NCI-H2227 treated with DMSO at 0.1 percent for 48 hours (cell line): ENCODE measurements around the gene WDR35.

Experiments
- DNase-seq: peaks from one replicate; lab custom pipeline; 2025; lab: John Stamatoyannopoulos, UW

WDR35 gene

GRCh38 chr2:20011276-20012031, 21.5 kb upstream of the WDR35 start:
- DNase-seq: no peak

GRCh38 chr2:20008703-20009102, 18.8 kb upstream of the WDR35 start:
- DNase-seq: no peak

DNA sequence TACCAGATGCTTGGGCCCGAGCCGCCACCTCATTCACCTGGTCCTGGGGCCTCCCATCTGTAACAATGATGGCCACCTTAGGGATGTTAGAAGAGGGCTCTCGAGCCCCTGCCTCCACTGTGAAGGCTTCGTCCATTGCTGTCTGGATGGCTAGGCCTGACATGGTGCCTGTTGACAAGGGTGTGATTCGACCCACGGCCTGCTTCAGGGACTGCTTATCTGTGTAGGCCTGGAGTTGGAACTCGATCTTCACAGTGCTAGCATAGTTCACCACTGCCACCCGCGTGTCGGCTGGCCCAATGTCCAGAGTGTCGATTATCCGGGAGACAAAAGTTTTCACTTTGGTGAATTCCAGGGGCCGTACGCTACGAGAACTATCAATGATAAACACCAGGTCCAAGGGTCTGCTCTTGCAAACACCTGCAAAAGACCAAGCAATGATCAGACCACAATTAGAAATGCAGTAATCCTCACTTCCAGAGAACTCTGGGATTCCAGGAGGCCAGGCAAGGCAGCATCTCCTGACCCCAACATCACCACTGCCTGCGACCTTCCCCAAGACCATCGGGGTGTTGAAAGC, 16.1 kb upstream of the WDR35 start:
- DNase-seq: no peak

DNA sequence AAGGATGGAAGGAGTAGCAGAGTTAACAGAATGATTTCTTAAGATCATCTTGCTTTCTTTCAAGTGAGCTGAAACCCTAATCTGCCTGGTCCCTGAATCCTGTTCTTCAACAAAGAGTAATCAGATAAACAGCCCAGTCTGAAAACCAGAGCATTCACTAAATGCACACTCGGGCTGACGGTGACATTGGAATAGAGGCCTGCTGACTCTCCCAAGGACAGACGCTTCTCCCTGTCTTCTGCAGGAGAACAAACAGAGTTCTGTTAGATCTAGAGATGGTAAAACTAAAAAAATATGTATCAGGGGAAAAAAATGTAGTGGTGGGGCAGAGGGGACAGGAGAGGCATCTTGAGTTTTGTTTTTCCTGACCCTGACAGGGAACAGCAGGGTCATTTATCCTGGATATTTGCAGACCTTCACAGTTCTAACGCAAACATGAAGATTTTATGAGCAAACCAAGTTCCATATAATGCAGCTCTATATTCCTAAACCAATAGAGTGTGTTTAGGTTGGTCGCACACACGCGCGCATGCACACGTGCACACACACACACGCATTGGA, 15.2 kb upstream of the WDR35 start:
- no peak for DNase-seq

DNA sequence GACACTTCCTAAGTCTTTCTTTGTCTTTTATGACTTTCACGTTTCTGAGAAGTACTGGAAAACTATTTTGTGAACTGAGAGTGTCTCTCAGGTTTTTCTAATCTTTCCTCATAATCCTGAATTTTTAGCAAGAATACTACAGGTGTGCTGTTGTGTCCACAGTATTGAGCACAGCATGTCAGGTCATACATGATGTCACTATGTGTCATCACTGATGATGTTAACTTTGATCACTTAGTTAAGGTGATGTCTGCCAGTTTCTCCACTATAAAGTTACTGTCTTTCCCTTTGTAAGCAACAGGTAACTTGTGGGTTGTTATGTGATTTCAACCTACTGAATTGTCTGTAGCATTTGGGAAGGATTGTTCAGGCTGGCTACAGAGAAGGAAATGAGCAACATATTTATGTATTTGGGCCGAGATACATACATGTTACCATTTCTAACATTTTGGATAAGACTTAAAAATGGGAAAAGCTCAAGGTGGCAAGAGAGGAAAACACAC, 11.5 kb upstream of the WDR35 start:
- DNase-seq: no peak

- no peak for DNase-seq
Observed at GRCh38 chr2:19993731-19994130, 3.8 kb upstream of the WDR35 start.

DNA sequence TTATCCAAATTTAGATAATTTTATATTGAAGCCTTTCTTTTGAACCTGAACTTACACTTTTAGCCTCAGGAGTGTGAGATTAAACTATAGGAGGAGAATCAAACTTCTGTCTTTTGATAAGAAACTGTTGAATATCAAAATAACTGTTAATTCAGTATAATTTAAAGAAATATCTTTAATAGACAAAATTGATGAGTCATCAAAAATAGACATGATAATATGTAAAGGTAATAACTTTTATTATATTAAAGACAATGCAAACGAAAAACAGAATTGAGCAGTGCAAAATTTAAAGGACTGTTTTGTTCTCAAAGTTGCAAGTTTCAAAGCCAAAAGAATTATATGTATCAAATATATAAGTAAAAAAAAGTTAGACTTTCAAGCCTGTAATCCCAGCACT, 2.0 kb upstream of the WDR35 start:
- no peak for DNase-seq

DNA sequence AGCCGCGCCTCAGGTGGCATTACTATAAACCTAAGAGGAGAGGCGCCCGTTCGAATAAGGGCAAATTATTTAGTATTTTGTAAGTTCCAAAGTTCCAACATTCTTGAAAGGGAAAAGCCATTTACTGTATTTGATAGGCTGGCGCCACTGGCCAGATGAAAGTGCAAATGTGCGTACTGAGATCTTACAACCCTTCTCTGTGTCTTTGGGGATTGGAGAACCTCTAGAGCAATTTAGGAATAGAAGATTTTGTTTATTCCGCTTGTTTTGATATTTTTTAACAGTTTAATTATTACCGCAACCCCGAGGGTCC, 467 bp upstream of the WDR35 start:
- no peak for DNase-seq

GRCh38 chr2:19989342-19989666, 601 bp downstream of the WDR35 start:
- no peak for DNase-seq

DNA sequence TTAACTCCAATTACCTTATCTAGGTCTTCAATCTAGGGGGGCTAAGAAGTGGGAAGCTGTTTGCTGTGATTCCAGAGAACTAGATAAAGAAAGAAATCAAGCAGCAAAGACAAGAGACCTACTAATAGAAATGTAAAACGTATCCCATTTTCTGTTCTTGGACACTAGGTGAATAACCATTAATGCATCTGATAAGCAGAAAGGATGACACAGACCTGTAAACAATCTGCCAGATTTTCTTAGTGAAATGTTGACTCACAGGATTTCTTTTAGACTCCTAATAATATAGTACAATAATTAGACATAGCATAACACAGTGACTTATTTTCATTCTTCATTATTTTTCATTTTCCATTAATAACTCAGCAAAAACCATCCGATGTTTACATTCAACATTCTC, 1.3 kb downstream of the WDR35 start:
- no peak for DNase-seq

- no peak for DNase-seq
Observed at GRCh38 chr2:19987936-19988335, 2.0 kb downstream of the WDR35 start.

- no peak for DNase-seq
Observed at GRCh38 chr2:19982268-19982667, 7.6 kb downstream of the WDR35 start.

- DNase-seq: no peak
Observed at GRCh38 chr2:19979932-19980331, 10.0 kb downstream of the WDR35 start.

DNA sequence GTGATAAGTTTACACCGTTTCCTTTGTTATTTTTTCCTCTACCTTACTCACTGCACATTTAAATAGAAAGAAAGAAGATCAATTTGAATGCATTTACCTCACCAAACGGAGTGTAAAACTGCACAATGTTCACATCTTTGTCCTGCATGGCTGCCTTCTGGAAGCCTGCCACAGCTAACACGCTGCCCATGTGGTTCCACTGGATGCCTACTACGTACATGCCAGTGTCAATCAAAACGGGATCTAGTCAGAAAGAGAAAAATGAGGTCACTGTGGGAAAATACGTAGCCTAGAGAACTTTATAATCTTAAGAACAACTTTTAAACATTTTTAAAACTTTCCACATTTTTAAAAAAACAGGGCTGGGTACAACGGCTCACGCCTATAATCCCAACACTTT, 16.4 kb downstream of the WDR35 start:
- DNase-seq: no peak

DNA sequence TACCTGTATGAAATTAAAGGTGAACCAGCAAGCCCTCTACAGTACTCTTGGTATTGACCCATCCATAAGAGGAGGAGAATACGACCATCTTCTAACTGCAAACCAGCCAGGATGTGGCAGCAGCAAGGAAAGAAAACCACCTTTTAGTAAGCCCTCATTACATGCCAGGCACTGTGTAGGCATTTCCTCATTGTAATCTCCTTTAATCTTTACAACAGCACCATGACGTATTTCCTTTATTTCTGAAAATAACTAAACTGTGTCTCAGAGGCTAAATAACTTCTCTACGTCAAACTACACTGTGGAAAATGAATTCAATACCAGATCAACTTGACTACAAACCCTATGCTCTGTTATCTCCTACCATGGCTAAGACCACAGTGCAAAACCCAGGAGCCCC, 18.2 kb downstream of the WDR35 start:
- DNase-seq: no peak

DNA sequence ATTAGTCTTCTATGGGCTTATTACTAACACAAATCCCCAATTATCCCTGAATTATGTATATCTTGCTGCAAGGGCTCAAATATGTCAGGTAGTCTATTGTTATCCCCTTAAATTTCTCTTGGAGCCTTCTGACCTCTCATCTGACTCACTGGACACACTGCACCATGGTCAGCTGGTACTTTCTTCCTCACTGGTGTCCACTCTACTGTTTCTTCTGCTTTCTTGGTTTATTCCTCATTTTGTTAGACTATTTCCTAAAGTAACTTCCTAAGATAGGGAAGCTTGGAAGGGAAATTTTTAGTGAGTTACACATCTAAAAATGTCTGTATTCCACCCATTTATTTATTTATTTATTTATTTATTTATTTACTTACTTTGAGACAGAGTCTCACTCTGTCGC, 26.5 kb downstream of the WDR35 start:
- DNase-seq: no peak

DNA sequence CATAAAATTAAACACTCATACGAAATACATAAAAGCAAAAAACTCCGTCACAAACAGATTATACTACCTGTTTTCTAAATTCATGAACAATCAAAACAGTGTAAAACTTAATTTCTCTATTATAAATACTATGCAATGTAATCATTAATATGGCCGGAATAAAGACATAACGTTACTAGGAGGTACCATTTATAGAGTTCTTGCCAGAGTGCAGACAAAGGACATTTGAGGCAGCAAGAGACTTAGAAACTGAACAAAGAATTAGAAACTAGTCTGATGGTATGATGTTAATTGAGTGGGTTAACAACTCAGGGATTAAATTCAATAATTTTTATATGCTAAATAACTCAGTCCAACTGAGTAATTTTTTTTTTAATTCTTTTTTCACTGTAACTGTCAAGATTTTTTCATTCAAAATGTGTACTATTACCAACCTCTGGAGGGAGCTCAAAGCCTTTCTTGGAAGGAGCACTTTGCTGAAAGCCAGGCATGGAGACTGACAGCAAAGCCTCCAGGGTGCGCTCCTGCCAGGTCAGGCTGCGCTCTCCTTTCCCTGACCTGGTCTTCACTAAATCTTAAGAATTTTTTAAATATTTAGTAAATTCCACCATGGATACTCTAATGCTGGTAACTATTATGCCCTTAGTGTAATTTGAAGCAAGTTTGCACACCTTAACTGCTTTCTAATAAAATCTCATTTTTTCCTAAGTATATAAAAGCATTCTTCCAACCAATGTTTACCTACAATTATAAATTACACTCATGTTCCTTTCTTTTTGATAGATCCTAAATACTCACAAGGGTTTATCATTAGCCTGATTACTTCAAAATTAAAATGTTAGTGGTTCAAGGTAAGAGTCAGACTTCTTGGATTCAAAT, 34.1 kb downstream of the WDR35 start:
- DNase-seq: peak; percentile 52

DNA sequence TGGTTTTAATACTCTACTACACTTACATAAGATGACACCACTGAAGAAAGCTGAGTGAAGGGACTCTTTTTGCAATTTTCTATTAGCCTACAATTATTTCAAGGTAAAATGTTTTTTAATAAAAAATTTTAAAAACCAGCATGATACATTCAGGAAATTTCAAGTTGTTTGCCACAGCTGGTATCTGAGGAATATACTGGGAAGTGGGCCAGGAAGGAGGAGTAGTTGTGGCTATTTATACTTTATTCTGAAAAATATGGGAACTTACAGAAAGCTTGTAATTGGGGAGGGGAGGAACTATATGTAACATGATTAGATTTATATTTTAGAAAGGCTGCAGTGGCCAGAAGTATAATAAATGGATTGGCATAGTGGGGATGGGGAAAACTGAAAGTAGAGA, 40.8 kb downstream of the WDR35 start:
- DNase-seq: no peak

DNA sequence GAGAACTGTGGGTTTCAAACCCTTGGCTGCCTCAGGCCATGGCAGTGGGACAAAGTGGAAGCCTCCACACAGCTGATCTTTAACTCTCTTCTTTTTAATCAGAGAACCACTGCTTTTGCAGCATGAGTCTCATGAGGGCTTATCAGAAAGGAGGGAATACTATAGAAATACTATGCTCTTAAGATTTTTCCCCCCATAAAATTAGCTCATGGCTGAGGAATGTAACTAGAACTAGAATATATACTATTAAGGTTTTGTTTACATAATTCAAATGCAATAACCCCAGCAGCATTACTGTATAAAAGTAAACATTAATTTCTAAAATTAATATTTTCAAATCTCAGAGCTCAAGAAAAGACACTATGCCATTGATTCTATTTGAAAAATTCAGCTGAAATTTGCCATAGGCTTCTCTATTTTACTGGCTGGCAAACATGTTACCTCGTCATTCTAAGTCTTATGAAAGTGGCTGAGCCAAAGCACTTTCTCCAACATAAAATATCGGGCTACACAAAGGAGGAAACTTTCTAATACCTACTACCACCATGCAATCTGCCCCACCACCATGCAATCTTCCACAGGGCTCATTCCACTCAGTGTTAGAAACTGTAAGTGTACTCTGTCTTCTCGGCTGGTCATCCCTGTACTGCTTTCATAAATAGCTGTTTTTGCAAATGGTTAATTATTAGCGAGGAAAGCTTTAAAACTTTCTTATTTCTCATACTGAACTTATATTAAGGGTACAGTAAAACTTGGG, 42.5 kb downstream of the WDR35 start:
- DNase-seq: no peak

DNA sequence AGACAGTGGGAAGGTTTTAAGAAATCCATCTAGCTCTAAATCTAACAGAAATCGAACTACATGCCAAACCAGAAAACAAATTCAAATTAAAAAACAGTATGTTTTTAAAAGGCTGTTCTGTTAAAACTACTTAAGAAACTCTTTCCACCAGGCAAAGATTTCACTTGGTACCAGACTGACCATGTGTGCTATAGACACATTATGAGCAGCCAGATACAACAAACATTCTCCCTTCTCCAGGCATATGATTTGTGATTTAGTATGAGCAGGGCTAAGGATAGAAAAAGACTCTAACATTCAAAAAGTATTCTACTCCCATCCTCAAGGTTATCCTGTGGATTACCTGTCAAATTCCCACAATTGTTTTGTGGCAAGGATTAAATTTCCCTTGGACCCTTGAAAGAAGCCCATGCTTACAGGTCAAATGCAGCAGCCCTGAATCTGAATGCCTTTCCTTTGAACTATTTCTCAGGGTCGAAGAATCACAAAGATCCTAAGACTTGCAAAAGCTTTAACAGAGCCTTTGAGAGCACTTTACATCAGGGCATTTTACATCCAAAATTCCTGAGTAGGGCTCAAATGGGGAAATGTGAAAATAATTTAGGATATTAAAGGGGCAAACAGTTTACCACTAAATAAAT, 45.6 kb downstream of the WDR35 start:
- no peak for DNase-seq

DNA sequence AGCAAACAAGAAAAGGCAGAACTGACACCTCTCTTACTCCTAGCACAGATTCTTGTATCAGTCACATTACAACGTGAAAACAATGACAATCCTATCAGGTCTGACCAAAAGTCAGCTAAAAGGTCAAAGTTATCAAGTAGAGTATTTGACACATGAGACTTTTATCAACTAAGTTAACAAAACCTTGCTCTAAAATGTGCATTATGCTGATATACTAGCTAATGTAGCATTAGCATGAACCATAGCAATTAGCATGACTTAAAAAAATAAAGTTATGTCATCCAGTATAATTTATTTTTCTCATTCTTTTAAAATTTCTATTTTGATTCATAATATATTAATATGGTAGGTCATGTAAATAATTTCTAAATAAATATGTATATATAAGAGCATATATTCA, 46.7 kb downstream of the WDR35 start:
- no peak for DNase-seq

- no peak for DNase-seq
Observed at GRCh38 chr2:19942199-19942598, 47.7 kb downstream of the WDR35 start.
